Sigmoid colon (tissue), 7 donors: ENCODE results near the gene TBC1D23. TPM values are rescaled to one million over a fixed set of nuclear protein-coding genes. Genes with fewer than 3 reads are reported as not detected.
"Not testable (repeated sequence)": the region's sequence is repeated elsewhere in the genome, so short reads cannot be mapped to it uniquely, and the experiment has no call there.

ENCODE experiments used
- DNase-seq: peaks from one replicate; pipeline ENCODE4 v3.0.0-alpha.2; 2019
- H3K27ac ChIP-seq, 4 donors: fragments of 200-600 bp; sonication (generic); one replicate each; pipeline ENCODE4 v1.5.1; 2016 to 2019; ENCODE audit warnings: mild to moderate bottlenecking in 1 of 4
- H3K27me3 ChIP-seq, 3 donors: fragments of 200-600 bp; sonication (generic); one replicate each; pipeline ENCODE4 v1.5.1; 2019; ENCODE audit warnings: mild to moderate bottlenecking in 1 of 3
- H3K36me3 ChIP-seq, 4 donors: fragments of 200-600 bp; sonication (generic); one replicate each; pipeline ENCODE4 v1.5.1; 2016 to 2019
- H3K4me1 ChIP-seq, 4 donors: fragments of 200-600 bp; sonication (generic); one replicate each; pipeline ENCODE4 v1.5.1; 2017 to 2019
- H3K4me3 ChIP-seq, 4 donors: fragments of 200-600 bp; sonication (generic); one replicate each; pipeline ENCODE4 v1.5.1; 2017 to 2019; ENCODE audit warnings: mild to moderate bottlenecking in 2 of 4, moderate library complexity in 1 of 4
- H3K9me3 ChIP-seq, 4 donors: fragments of 200-600 bp in 3 of 4; sonication (generic) in 3 of 4; one replicate each; pipeline versions ENCODE4 v1.5.1 to v1.6.1; 2013 to 2019
- CTCF ChIP-seq, 4 experiments: fragments of 450-650 bp in 3 of 4; fragments of 200-600 bp in 1 of 4; IDR thresholded peaks; one replicate each; pipeline ENCODE4 v1.5.1; 2016 to 2019; ENCODE audit warnings: antibody characterized with exemption in 4 of 4, mild to moderate bottlenecking in 3 of 4, moderate library complexity in 2 of 4
- EP300 ChIP-seq, 4 donors: sonication (generic); formaldehyde crosslinking; IDR thresholded peaks; one replicate each; pipeline ENCODE4 v1.6.1; 2017; ENCODE audit warnings: antibody characterized with exemption in 4 of 4
- POLR2A ChIP-seq, 2 donors: fragments of 450-650 bp; IDR thresholded peaks; one replicate each; pipeline ENCODE4 v1.6.1; 2016; ENCODE audit warnings: antibody characterized with exemption in 2 of 2, mild to moderate bottlenecking in 2 of 2, moderate library complexity in 2 of 2
- POLR2AphosphoS5 ChIP-seq, 4 donors: sonication (generic); formaldehyde crosslinking; IDR thresholded peaks; one replicate each; pipeline ENCODE4 v1.6.1; 2017; ENCODE audit warnings: antibody characterized with exemption in 4 of 4
- WGBS, 2 donors: extraction: QIAGEN DNeasy Blood & Tissue Kit; methylation state at CpG; one replicate each; pipeline ENCODE4 v1.1.7; 2013; 5-methylcytosine and 5-hydroxymethylcytosine counted together
- intact Hi-C: fragments of 100-400 bp; cut with DNase I; formaldehyde crosslinking; loops from one replicate; pipeline ENCODE4 v1.15.1; 2023
- polyA plus RNA-seq, 3 donors: library from polyadenylated mRNA; stranded (reverse); fragments of 200-250 nt; gene quantifications; one replicate each; pipeline ENCODE4 v1.2.3, GENCODE V29; 2013
- total RNA-seq, 4 donors: library from RNA; depleted of rRNA; stranded (reverse); fragments of >200 nt; gene quantifications; one replicate each; pipeline ENCODE4 v1.1.0, GENCODE V29; 2016
- donor health status: healthy with polysubstance abuse.
- donor health status: Bipolar disorder and iron deficiency.
- donor health status: healthy.

Gene TBC1D23
- total and polyA plus RNA-seq, 7 donors: 16.0 to 34.9 (median 31.3) TPM

- Histone ChIP-seq H3K9me3 (peaks cover 0 to 5% (median 3%) of the 10 kb centered on the region in 4 donors), H3K27me3 (no peaks in the 10 kb centered on the region), H3K4me1 (peaks cover 0 to 12% (median 2%) of the 10 kb centered on the region in 4 donors), H3K4me3 (no peak overlapping the region), H3K36me3 (no peaks in the 10 kb centered on the region), H3K27ac (no peak overlapping the region)
- WGBS, 2 donors: 93 to 95% methylated on average over 2 of the region's 2 CpGs
- intact Hi-C loops: no loop called here
- no peak for TF ChIP-seq POLR2AphosphoS5 (IDR thresholded peaks at IDR 0.05)
- DNase-seq: no peak
Observed at GRCh38 chr3:100234364-100234763, 26.4 kb upstream of the TBC1D23 start.

GRCh38 chr3:100238599-100238998, 22.2 kb upstream of the TBC1D23 start:
- peaks cover 0 to 9% (median 0%) of the 10 kb centered on the region in 4 donors for H3K4me1 ChIP-seq
- peaks cover 0 to 6% (median 3%) of the 10 kb centered on the region in 4 donors for H3K9me3 ChIP-seq
- DNase-seq: no peak
- 97 to 98% methylated on average over 1 of the region's 1 CpG for WGBS, 2 donors
- H3K36me3 ChIP-seq: no peaks in the 10 kb centered on the region
- H3K27ac ChIP-seq: no peak overlapping the region
- intact Hi-C loops: no loop called here
- no peak overlapping the region for H3K4me3 ChIP-seq
- TF ChIP-seq POLR2A (IDR thresholded peaks at IDR 0.05): no peak
- no peak for TF ChIP-seq EP300 (IDR thresholded peaks at IDR 0.05)
- no peak for TF ChIP-seq CTCF (IDR thresholded peaks at IDR 0.05)
- no peak for TF ChIP-seq POLR2AphosphoS5 (IDR thresholded peaks at IDR 0.05)
- H3K27me3 ChIP-seq: no peaks in the 10 kb centered on the region

- WGBS, 2 donors: 78 to 84% methylated on average over 1 of the region's 1 CpG
- H3K36me3 ChIP-seq, H3K4me3 ChIP-seq, H3K27me3 ChIP-seq, H3K9me3 ChIP-seq, H3K27ac ChIP-seq, DNase-seq, intact Hi-C loops, H3K4me1 ChIP-seq: not testable (repeated sequence)
Observed at GRCh38 chr3:100242471-100242870, 18.3 kb upstream of the TBC1D23 start.

GRCh38 chr3:100244264-100244663, 16.5 kb upstream of the TBC1D23 start:
- intact Hi-C loops: no loop called here
- H3K27me3 ChIP-seq: no peaks in the 10 kb centered on the region
- no peak for TF ChIP-seq EP300 (IDR thresholded peaks at IDR 0.05)
- TF ChIP-seq POLR2A (IDR thresholded peaks at IDR 0.05): no peak
- no peak for TF ChIP-seq CTCF (IDR thresholded peaks at IDR 0.05)
- TF ChIP-seq POLR2AphosphoS5 (IDR thresholded peaks at IDR 0.05): no peak

GRCh38 chr3:100245136-100245535, 15.7 kb upstream of the TBC1D23 start:
- intact Hi-C loops: no loop called here
- TF ChIP-seq EP300 (IDR thresholded peaks at IDR 0.05) (no peak), POLR2A (IDR thresholded peaks at IDR 0.05) (no peak), POLR2AphosphoS5 (IDR thresholded peaks at IDR 0.05) (no peak), CTCF (IDR thresholded peaks at IDR 0.05) (no peak)
- Histone ChIP-seq H3K4me3 (no peak overlapping the region), H3K27ac (no peak overlapping the region), H3K27me3 (no peaks in the 10 kb centered on the region), H3K4me1 (no peaks in the 10 kb centered on the region), H3K9me3 (no peaks in the 10 kb centered on the region), H3K36me3 (no peaks in the 10 kb centered on the region)
- DNase-seq: no peak

More at GRCh38 chr3:100244264-100244663, 16.5 kb upstream of the TBC1D23 start:
- Histone ChIP-seq H3K27ac (no peak overlapping the region), H3K4me3 (no peak overlapping the region), H3K4me1 (no peaks in the 10 kb centered on the region), H3K9me3 (peaks cover 0 to 2% (median 0%) of the 10 kb centered on the region in 4 donors), H3K36me3 (no peaks in the 10 kb centered on the region)
- no peak for DNase-seq

- TF ChIP-seq POLR2A (IDR thresholded peaks at IDR 0.05): no peak
- no peak for TF ChIP-seq POLR2AphosphoS5 (IDR thresholded peaks at IDR 0.05)
- TF ChIP-seq CTCF (IDR thresholded peaks at IDR 0.05): no peak
- no peak for TF ChIP-seq EP300 (IDR thresholded peaks at IDR 0.05)
- H3K27ac ChIP-seq: no peak overlapping the region
- intact Hi-C loops: no loop called here
- 49 to 53% methylated on average over 4 of the region's 4 CpGs for WGBS, 2 donors
- H3K4me3 ChIP-seq: no peak overlapping the region
- no peak for DNase-seq
- no peaks in the 10 kb centered on the region for H3K4me1 ChIP-seq
- H3K36me3 ChIP-seq: no peaks in the 10 kb centered on the region
- H3K27me3 ChIP-seq: no peaks in the 10 kb centered on the region
- H3K9me3 ChIP-seq: no peaks in the 10 kb centered on the region
Observed at GRCh38 chr3:100245927-100246326, 14.9 kb upstream of the TBC1D23 start.
